ENCODE results near the gene MSGN1.

The MSGN1 gene

GRCh38 chr2:17846676-17847075 lies 30.4 kb downstream of the MSGN1 start:
- DNase-seq (ENCODE audit: extremely low read depth in 1 of 2, low read depth in 1 of 2): no peak

DNA sequence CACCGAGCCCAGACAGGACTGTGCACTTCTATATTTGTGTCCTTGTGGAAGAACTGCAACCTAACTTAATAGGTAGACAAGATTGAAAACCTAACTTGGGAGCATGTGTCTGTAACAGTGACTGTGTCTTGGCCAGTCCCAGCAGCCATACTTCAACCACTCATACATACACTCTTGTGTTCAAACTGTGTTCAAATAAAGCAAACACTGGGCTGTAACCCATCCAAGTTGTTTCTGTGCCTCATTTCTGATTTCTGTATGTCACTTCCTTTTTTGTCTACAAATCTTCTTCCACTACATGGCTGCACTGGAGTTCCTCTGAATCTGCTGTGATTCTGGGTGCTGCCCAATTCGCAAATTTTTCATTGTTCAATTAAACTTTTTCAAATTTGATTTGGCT lies 31.0 kb downstream of the MSGN1 start:
- DNase-seq (ENCODE audit: extremely low read depth in 1 of 2, low read depth in 1 of 2): no peak

GRCh38 chr2:17849275-17849674 lies 33.0 kb downstream of the MSGN1 start:
- DNase-seq (ENCODE audit: extremely low read depth in 1 of 2, low read depth in 1 of 2): no peak

DNA sequence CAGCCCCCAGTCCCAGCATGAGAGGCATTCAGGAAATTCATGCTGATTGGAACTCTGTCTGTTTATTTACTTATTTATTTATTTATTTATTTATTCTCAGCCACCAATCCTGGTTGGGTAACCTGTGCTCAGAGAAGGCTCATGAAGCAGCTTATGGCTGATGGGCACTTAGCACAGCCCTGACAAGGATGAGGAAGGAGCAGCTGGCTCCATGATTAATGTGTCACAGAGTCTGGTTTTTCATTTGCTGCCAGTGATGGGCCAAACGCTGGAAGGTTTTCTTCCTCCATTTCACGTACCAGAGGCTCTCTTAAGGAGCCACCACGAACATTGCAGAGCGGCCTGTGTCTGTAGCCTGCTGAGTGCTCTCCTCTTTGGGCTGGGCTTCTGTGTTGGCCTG lies 33.9 kb downstream of the MSGN1 start:
- DNase-seq (ENCODE audit: extremely low read depth in 1 of 2, low read depth in 1 of 2): no peak

GRCh38 chr2:17851731-17852585 lies 35.7 kb downstream of the MSGN1 start:
- DNase-seq (ENCODE audit: extremely low read depth in 1 of 2, low read depth in 1 of 2): peak in 1 of 2 donors; percentile 11

- no peak for DNase-seq (ENCODE audit: extremely low read depth in 1 of 2, low read depth in 1 of 2)
Measured at GRCh38 chr2:17853799-17854198, 37.5 kb downstream of the MSGN1 start.

DNA sequence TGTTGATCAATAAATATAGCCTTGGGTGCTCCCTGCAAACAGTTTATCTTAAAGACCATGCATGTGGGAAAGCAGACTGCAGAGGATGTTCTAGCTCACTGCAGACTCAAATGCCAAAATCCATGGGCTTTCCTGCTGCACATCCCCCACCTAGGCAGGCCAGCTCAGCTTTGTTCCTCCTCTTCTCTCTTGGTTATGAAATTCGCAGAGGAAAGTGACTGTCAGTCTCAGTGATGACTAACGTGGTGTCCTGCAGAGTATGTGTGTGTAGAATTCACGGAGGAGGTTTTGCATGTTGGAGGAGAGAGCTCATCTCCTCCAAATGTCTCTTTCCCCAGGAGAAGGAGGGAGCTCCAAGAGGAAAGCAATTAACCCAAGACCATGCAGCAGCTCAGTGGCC lies 40.8 kb downstream of the MSGN1 start:
- DNase-seq (ENCODE audit: extremely low read depth in 1 of 2, low read depth in 1 of 2): no peak

DNA sequence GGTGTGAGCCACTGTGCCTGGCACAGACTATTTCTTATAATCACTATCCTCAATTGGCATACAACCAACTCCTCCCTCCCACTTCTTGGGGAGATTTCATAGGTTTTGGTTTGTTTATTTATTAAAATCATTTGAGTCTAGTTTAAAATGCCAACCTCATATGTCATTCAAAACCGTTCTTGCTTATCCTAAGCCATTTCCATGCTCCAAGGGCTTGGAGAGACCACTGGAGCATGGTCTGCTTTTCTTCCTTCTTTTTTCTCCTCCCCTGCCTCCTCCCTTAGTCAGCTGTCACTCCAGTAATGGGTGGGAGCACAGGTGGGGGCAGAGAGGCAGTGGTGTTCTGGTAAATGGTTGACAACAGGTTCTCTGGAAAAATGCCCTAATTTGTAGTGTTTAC lies 41.8 kb downstream of the MSGN1 start:
- no peak for DNase-seq (ENCODE audit: extremely low read depth in 1 of 2, low read depth in 1 of 2)

DNA sequence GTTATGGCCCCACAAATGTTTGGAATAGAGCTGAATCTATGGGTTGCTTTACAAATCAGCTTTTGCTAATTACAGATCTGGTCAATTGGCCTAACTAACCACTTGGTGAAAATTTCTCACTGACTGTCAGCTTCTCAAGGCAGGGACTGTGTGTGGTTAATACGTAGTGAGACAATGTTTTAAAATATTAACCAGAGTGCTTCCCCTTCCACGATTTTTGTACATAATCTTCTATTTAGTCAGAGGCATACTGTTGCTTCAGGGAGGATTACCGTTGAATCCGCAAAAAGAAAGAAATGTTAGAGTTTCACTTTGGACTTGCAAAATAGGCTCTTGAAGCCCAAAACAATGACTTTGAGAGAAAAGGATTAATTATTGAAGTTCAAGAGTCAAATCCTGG lies 47.3 kb downstream of the MSGN1 start:
- no peak for DNase-seq (ENCODE audit: extremely low read depth in 1 of 2, low read depth in 1 of 2)

DNA sequence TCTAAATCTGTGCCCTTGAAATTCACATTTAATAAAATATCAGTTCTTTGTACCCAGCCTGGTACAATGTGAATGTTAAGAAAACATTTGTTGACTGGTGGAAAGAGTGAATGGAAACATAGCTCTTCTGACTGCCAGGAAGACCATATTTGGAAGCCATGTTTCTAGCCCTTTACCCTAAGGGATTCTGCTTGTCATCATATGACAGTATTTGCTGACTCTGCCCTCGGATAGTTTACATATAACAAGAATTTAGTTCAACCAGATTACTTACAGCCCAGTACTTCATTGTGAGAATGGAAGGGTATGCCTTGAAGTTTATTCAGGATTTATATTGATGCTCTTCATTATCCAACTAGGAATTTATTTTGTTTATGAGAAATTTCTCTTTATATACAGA lies 48.4 kb downstream of the MSGN1 start:
- DNase-seq (ENCODE audit: extremely low read depth in 1 of 2, low read depth in 1 of 2): no peak

DNA sequence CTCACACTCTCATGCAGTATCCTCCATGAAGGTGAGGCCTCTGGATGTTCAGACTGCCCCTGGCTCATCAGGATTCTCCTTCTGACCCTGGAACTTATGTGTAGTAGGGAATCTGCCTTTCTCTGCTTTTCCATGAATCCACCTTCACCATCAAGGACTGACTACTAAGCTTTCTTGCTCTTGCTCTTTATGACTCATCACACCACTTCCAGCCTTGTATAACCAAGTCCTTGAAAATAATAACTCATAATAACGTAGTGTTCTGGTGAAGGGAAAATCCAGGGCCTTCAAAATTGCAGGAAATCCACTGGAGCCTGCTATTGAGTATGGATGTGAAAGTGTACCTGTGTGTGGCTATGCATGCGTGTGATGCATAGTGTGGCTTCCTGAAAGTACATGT lies 50.9 kb downstream of the MSGN1 start:
- DNase-seq (ENCODE audit: extremely low read depth in 1 of 2, low read depth in 1 of 2): no peak

All from stimulated activated CD8-positive, alpha-beta memory T cell treated with anti-CD3 and anti-CD28 coated beads, Interleukin-7, amount 100 ng/mL, for 48 hours (primary cell).